ENCODE data around the gene OPN5.

Gene OPN5

GRCh38 chr6:47759364-47759763, 22.5 kb upstream of the OPN5 start:
- H3K4me3 ChIP-seq (ENCODE audit: low read depth, low read length): no peak overlapping the region
- no peaks in the 10 kb centered on the region for H3K9me3 ChIP-seq (ENCODE audit: severe bottlenecking)
- no peaks in the 10 kb centered on the region for H3K27me3 ChIP-seq (ENCODE audit: insufficient read depth, low read depth, severe bottlenecking)
- no peaks in the 10 kb centered on the region for H3K36me3 ChIP-seq
- no peak for TF ChIP-seq CTCF (IDR thresholded peaks at IDR 0.05; ENCODE audit: low read depth, low read length)
- H3K27ac ChIP-seq: no peak overlapping the region
- DNase-seq: no peak

GRCh38 chr6:47762502-47762901, 19.3 kb upstream of the OPN5 start:
- TF ChIP-seq CTCF (IDR thresholded peaks at IDR 0.05; ENCODE audit: low read depth, low read length): no peak
- Histone ChIP-seq H3K27ac (no peak overlapping the region), H3K27me3 (ENCODE audit: insufficient read depth, low read depth, severe bottlenecking) (no peaks in the 10 kb centered on the region), H3K4me3 (ENCODE audit: low read depth, low read length) (no peak overlapping the region), H3K9me3 (ENCODE audit: severe bottlenecking) (peaks cover 4% of the 10 kb centered on the region), H3K36me3 (no peaks in the 10 kb centered on the region)
- DNase-seq: no peak

GRCh38 chr6:47766445-47766844, 15.4 kb upstream of the OPN5 start:
- Histone ChIP-seq H3K27ac (no peak overlapping the region), H3K36me3 (no peaks in the 10 kb centered on the region), H3K27me3 (ENCODE audit: insufficient read depth, low read depth, severe bottlenecking) (no peaks in the 10 kb centered on the region), H3K9me3 (ENCODE audit: severe bottlenecking) (peaks cover 4% of the 10 kb centered on the region), H3K4me3 (ENCODE audit: low read depth, low read length) (no peak overlapping the region)
- no peak for TF ChIP-seq CTCF (IDR thresholded peaks at IDR 0.05; ENCODE audit: low read depth, low read length)
- DNase-seq: no peak

- TF ChIP-seq CTCF (IDR thresholded peaks at IDR 0.05; ENCODE audit: low read depth, low read length): no peak
- Histone ChIP-seq H3K27ac (no peak overlapping the region), H3K27me3 (ENCODE audit: insufficient read depth, low read depth, severe bottlenecking) (no peaks in the 10 kb centered on the region), H3K9me3 (ENCODE audit: severe bottlenecking) (peaks cover 4% of the 10 kb centered on the region), H3K4me3 (ENCODE audit: low read depth, low read length) (no peak overlapping the region), H3K36me3 (no peaks in the 10 kb centered on the region)
- DNase-seq: no peak
Measured at GRCh38 chr6:47767102-47767501, 14.7 kb upstream of the OPN5 start.

GRCh38 chr6:47769982-47770381, 11.8 kb upstream of the OPN5 start:
- H3K4me3 ChIP-seq (ENCODE audit: low read depth, low read length): no peak overlapping the region
- no peak for DNase-seq
- no peaks in the 10 kb centered on the region for H3K36me3 ChIP-seq
- H3K27me3 ChIP-seq (ENCODE audit: insufficient read depth, low read depth, severe bottlenecking): no peaks in the 10 kb centered on the region
- no peak for TF ChIP-seq CTCF (IDR thresholded peaks at IDR 0.05; ENCODE audit: low read depth, low read length)
- H3K9me3 ChIP-seq (ENCODE audit: severe bottlenecking): peaks cover 4% of the 10 kb centered on the region
- no peak overlapping the region for H3K27ac ChIP-seq

GRCh38 chr6:47772359-47772758, 9.5 kb upstream of the OPN5 start:
- no peak for TF ChIP-seq CTCF (IDR thresholded peaks at IDR 0.05; ENCODE audit: low read depth, low read length)
- H3K4me3 ChIP-seq (ENCODE audit: low read depth, low read length): no peak overlapping the region
- H3K27ac ChIP-seq: no peak overlapping the region
- no peaks in the 10 kb centered on the region for H3K27me3 ChIP-seq (ENCODE audit: insufficient read depth, low read depth, severe bottlenecking)
- no peak for DNase-seq
- H3K9me3 ChIP-seq (ENCODE audit: severe bottlenecking): no peaks in the 10 kb centered on the region
- no peaks in the 10 kb centered on the region for H3K36me3 ChIP-seq
